HPDE6-E6E7 (cell line): ENCODE data around the gene PMEPA1.
A peak's percentile ranks its signal among the peaks of the same experiment; 100 is the strongest.

Experiments used
- DNase-seq: peaks from one replicate; pipeline ENCODE4 v3.0.0; 2011; ENCODE audit warnings: missing footprints; ENCODE audit errors: extremely low spot score

Gene PMEPA1

GRCh38 chr20:57693670-57694329 lies 16.0 kb downstream of the PMEPA1 start:
- DNase-seq: no peak

DNA sequence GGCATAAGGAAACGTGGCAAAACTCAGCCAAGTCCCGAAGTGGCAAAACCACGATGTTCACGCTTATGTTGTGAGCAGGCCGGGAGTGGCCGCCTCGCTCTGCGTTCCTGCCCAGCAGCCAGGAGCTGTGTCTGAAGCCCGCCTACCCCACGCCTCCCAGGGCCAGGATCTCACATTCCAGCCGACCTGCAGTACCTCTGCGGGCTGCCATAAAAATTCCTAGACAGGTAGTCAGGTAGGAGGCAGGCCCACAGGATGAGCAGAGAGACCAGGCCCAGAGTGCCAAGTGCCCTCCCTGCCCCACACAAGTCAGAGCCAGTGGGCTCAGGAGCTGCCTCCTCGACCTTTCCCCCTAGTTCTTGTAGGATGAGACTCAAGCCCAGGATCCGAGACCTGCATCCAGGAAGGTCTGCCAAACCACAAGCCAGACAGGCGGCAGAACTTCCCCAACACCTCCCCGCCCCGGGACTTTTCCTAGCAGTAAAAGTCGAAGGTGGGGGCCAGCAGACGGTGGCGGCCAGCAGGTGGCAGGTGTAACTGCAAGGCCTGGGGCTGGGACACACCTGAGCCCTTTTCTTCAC lies 16.7 kb downstream of the PMEPA1 start:
- DNase-seq: peak; percentile 96

DNA sequence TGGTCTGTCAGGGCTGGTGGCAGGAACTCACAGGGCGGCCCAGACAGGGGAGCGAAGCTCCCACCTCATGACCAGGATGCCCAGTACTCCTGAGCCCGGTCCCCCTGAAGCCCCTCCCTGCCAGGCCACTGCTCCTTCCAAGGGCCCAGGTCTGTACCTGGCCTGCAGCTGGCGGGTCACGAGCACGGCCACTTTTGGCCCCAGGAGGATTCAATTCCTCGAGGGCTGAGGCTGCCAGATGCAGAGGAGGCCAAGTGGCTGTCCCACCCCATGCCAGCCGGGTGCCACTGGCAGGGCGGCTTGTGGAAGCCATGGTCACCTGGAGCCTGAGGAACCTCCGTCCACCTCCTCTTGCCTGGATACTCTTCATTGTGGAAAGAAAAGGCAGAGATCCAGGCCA lies 17.4 kb downstream of the PMEPA1 start:
- DNase-seq: no peak

DNA sequence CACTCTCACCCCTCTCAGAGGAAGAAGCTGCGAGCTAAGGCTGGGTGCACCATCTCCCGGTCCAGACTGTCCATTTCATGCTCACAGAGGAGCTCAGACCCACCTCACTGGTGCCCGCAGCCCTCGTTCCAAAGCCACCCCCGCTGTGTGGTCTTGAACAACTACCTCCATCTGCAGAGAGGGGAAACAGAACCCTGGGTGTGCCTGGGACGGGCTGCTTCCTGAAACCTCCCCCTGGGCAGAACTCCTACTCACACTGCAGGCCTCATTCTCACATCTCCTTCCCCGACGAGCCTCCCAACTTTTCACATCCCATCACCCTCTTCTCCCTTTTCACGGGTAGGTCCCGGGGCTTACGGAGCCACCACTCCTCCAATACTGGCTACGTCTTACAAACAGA lies 18.1 kb downstream of the PMEPA1 start:
- no peak for DNase-seq

DNA sequence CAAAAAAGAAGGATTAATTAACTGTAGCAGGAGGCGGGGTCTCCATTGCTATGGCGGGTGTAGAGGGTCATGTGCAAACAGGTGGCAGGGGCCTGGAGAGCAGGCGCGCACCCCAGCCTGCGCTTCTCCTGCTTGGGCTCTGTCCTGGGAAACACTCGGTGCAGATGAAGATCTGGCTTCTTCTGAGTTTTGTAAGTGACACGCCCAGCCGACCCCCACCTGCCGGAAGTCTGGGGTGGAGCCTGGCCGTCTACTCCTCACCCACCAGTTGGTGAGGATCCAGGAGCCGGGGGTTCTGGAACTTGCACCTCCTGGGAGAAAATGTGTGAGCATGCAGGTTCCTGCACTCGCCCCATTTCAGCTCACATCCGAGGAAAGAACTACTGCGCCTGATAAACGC lies 19.3 kb downstream of the PMEPA1 start:
- no peak for DNase-seq

- DNase-seq: no peak
Observed at GRCh38 chr20:57689745-57690481, 19.9 kb downstream of the PMEPA1 start.

- DNase-seq: no peak
Observed at GRCh38 chr20:57688864-57689263, 21.0 kb downstream of the PMEPA1 start.

DNA sequence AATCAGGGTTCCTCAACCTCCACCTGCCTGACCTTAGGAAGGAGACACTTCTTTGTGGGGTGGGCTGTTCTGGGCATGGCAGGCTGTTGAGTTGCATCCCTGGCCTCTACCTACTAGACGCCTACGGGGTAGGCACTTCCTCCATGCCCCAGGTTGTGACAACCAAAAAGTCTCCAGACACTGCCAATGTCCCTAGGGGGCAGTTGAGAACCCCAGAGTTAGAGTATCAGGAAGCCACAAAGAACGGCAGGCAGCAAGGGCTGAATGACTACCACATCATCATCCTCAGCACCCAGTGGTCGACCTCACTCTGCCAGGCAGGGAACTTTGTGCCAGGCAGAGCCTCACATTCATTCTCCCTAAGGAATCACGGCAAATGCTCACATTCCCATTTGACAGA lies 21.5 kb downstream of the PMEPA1 start:
- no peak for DNase-seq

DNA sequence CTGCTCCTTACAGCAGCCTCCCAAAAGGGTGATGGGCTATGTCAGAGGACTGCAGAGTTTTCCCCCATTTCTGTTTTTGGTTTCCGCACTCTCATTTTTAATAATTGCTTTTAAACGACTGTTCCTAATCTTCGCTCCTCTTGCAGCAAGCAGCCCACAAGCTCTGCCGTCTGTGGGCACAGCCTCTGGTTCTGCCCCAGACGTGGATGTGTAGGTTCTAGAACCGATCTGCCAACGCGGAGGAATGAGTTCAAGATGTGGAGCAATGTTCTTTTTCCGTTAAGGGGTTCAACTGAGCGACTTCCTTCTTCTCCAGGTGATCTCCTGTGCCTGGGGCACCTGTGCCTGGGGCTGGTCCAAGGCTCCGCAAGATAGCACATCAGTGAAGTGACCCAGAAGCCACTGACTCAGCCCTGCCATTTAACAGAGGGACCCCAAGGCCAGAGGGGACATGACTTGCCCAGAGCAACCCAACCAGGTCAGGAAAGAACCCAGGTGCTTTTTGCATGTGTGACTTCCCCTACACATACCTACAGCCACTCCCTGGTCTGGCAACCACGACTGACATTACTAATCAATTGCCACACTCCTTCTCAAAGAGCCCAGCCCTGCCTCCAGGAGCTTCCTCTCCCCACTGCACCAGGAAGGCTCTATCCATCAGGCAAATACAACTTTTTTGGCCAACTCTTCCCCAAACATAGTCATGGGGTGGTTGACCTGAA lies 22.7 kb downstream of the PMEPA1 start:
- peak; percentile 99 for DNase-seq

DNA sequence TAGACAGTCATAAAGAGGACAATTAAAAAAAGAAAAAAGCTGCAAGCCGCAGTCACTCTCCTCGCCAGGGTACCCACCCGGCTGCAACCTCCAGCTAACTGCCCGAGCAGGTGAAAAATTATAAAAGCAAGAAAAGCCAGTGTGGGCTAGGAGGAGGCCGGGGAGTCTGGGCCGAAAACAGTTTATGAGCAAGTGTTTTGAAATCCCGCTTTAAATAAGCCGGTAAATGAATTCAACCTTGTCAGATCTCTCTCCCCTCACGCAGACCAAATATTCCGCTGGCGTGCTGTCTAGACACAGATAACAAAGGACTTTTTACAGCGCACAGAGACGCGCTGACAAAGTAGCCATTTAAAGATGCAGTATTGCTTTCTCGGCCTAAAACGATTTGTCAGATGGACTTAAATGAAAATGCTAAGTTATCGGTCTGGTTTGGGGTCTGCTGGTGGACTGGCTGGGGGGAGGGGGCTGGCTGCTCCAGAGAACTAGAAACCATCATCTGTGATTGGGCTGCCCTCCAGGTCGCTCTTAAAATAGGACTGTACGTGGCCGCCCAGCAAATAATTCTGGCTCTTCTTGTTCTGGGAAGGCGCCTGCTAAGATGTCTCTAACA lies 24.6 kb downstream of the PMEPA1 start:
- no peak for DNase-seq

DNA sequence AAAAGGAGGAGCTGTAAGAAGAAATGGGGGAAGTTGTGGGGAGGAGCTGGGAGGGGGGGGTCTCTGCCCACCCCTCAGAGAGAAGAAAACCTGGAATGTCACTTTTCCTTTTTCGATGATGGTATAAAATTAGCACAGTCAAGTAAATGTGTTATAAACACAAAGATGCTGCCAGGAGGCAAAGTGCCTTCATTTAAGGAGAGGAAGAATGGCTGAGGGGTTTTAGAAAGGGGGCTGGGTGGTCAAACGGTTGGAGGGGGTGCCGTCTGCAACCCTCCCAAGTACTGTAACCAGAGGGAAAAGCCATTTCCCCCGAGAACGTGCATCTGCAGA lies 25.0 kb downstream of the PMEPA1 start:
- no peak for DNase-seq

- no peak for DNase-seq
Observed at GRCh38 chr20:57683881-57684807, 25.7 kb downstream of the PMEPA1 start.

- DNase-seq: no peak
Observed at GRCh38 chr20:57683287-57683686, 26.5 kb downstream of the PMEPA1 start.

- no peak for DNase-seq
Observed at GRCh38 chr20:57682184-57683101, 27.4 kb downstream of the PMEPA1 start.

DNA sequence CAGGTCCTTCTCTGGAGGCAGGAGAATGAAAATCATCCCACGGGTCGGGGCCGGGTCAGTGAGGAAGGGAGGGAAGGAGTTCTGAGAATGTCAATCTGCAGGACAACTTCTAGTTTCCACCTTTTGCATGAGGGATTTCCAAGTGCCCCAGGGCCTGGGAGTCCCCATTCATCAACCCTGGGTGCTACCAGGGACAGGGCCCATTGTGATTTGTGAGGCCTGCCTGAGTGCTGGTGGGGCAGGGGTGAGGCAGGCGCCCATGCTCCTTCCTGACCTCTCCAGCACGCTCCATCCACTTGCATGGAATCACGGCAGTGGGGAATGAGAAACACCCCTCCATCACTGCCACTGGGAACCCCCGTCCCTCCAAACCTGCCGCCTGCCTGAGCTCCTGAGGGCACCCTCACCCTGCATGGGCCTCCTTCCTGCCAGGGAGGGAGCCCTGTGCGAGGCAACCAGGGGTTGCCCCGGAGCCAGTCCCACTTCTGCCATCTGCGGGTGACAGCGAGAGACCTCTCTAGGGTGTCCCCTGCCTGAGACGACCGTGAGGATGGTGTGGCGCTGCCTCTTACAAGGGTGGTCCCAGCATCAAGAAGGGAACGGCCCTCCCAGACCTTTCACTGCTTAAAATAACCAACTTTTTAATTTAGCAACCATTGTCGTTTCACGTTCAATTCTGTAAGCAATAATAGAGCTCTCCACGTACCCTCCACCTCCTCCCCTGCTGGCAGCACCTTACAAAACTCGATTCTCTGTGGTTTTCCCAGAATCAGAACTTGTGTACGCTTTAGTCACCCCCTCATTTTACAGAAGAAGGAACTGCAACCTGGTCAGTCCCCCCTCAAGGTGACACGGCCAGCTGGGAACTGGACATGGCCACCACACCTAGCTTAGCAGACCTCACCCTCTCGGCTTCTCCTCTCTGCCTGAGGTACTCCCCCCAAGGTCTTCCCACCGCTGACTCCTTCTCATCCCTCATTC lies 28.6 kb downstream of the PMEPA1 start:
- no peak for DNase-seq

DNA sequence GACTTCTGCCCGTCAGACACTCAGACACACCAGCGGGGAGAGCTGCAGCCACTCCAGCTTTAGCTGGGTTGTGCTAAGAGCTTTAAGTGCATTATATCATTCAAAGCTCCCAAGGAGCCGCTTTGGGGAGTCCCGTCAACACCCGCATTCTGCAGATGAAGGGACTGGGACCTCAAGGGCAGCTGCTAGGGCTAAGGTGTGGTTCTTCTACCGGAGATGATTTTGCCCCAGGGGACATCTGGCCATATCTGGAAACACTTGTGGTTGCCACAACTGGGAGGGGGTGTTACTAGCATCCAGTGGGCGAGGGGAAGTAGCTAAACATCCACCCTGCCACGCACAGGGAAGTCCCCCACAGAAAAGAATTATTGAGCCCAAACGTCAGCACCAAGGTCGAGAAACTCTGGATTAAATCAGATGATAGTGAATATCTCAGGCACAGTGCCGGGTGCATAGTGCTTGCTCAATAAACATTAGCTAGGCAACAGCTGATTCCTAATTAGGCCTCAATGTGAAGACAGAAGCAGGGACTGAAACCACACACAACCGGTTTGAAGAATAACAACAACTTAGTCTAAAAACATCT lies 29.6 kb downstream of the PMEPA1 start:
- DNase-seq: no peak

- DNase-seq: no peak
Observed at GRCh38 chr20:57679113-57679512, 30.7 kb downstream of the PMEPA1 start.

DNA sequence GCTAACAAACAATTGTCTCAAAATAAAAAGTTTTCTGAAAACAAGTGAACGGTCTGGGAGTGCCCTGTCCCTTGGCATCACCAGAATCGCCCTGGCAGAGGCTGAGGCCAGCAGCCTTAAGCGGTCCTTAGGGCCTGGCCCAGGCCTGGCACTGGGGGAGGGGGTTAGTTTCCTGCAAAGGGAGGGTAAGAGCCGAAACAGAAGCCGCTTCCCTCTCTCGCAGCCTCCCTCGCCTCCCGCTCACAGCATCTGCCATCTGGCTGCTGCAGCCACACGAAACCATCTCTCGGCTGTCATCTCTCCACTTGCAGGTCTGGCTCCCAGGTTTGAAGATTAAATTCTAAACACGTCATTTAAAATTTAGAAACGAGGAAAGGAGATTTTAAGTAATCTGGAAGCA lies 31.5 kb downstream of the PMEPA1 start:
- DNase-seq: no peak
